HUES48 (cell line): ENCODE data around the gene PFDN2.

ENCODE experiments used
- H3K27ac ChIP-seq: one replicate; pipeline ENCODE4 v1.7.0; 2013; ENCODE audit warnings: low read depth, low read length, inconsistent platforms
- H3K27me3 ChIP-seq: 2 replicates; pipeline ENCODE4 v1.6.1; 2013; ENCODE audit warnings: mild to moderate bottlenecking, low read length; ENCODE audit not compliant: control insufficient read depth, insufficient read depth
- H3K36me3 ChIP-seq: 2 replicates; pipeline ENCODE4 v1.6.1; 2013; ENCODE audit warnings: low read length; ENCODE audit not compliant: control insufficient read depth, insufficient read depth
- H3K4me1 ChIP-seq: 2 replicates; pipeline ENCODE4 v1.6.1; 2013; ENCODE audit warnings: mild to moderate bottlenecking, low read length; ENCODE audit not compliant: control insufficient read depth, insufficient read depth
- H3K4me3 ChIP-seq: 2 replicates; pipeline ENCODE4 v1.5.1; 2013; ENCODE audit warnings: mild to moderate bottlenecking, low read depth, low read length
- H3K9ac ChIP-seq: 2 replicates; pipeline ENCODE4 v1.6.1; 2013; ENCODE audit warnings: mild to moderate bottlenecking, low read depth, low read length, moderate library complexity
- H3K9me3 ChIP-seq: 2 replicates; pipeline ENCODE4 v1.6.1; 2013; ENCODE audit warnings: low read length; ENCODE audit not compliant: control insufficient read depth, insufficient read depth

Gene PFDN2

DNA sequence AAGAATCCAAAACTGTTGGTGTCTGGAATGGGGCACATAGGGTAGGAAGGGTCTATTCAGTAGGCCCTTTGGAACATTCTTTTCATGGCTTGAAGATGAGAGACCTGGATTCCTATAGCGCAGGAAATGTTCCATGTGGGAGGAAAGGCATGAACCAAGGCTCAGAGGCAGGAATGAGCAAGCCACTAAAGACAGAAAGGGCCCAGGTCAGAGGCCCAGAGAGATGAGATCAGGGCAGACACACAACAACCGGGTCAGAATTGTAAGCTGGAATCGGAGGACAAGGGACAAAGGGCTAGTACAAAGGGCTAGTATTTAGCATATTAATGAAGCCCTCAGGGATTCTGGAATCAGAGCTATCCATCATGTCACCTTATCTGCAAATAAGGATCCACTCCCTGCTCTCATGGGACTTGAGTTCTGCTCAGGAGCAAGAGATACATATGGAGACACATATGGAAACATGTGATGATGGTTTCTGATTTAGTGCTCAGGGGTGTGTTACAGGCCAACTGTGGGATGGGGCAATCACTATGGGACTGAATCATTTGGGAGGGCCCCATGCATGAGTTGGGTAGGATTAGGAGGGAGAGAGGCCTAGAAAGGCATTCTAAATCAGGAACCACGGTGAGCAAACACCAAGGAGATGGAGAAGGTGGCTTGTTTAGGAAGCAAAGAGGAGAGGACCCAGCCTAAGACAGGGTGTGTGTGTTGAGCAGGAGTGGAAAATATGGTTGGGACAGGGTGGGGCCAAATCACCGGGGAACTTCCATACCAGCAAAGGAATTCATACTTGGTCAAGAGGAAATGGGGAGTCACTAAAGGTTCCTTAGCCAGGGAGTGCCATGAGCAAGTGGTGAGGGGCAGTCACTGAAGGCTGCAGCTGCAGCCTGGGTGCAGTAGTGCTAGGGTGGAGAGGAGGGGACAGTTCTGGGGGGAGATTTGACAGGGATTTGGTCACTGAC is 37.1 kb downstream of the PFDN2 start:
- Histone ChIP-seq H3K36me3 (no peaks in the 10 kb centered on the region), H3K4me3 (no peak overlapping the region), H3K27ac (no peak overlapping the region), H3K4me1 (0 out of 2 replicates have a peak, but pooled peaks cover 4% of the 10 kb centered on the region), H3K9me3 (no peaks in the 10 kb centered on the region), H3K27me3 (no peaks in the 10 kb centered on the region), H3K9ac (no peak overlapping the region)

DNA sequence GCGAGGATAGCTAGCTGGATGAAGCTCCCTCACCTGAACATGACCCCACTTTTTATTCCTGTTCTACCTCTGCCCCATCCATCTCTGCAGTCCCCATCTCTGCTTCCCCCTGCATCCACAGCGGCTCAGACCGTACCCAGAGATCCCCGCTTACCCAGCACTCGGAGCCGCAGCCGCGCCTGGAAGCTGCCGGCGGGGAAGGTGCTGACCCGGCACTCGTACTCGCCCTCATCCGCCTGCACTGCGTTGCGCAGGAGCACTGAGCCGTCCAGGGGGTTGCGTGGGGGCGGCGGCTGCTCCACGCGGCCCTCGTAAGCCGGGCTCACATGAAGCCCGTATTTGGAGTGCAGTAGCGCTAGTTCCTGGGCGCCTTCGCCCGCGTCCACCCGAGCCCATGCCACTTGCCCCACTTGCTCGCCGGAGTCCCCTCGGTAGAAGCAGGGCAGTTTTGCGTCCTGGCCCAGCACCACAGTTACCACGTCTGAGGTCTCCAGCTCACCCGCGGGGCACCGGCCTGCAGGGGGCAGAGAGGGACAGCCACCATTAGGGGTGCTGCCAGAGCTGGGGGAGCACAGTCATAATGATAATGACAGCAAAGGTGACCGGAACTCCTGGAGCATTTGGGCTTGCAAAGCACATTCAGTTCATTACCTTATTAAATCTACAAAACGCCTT is 38.3 kb downstream of the PFDN2 start:
- Histone ChIP-seq H3K36me3 (no peaks in the 10 kb centered on the region), H3K27me3 (no peaks in the 10 kb centered on the region), H3K4me1 (0 out of 2 replicates have a peak, but pooled peaks cover 4% of the 10 kb centered on the region), H3K9me3 (no peaks in the 10 kb centered on the region), H3K4me3 (no peak overlapping the region), H3K27ac (no peak overlapping the region), H3K9ac (no peak overlapping the region)

DNA sequence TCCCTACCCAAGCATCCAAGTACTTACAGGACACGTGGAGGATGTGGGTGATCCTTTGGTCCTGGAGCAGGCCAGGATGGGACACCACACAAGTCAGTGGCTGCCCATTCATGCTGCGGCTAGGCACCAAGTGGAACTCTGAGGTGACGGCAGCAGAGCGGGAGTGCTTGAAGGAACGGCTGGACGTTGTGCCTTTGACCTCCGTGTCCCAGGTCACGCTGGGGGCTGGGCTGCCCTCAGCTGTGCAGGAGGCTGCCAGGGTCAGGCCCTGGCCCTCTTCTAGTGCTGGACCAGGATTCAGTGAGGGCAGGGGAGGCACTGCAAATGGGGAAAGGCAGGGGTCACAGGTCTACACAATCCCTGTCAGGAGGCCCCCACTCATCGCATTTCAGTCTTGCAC is 40.4 kb downstream of the PFDN2 start:
- no peaks in the 10 kb centered on the region for H3K36me3 ChIP-seq
- no peak overlapping the region for H3K27ac ChIP-seq
- H3K4me1 ChIP-seq, result no peaks in the 10 kb centered on the region
- no peak overlapping the region for H3K4me3 ChIP-seq
- H3K27me3 ChIP-seq, result no peaks in the 10 kb centered on the region
- no peak overlapping the region for H3K9ac ChIP-seq
- H3K9me3 ChIP-seq, result no peaks in the 10 kb centered on the region

DNA sequence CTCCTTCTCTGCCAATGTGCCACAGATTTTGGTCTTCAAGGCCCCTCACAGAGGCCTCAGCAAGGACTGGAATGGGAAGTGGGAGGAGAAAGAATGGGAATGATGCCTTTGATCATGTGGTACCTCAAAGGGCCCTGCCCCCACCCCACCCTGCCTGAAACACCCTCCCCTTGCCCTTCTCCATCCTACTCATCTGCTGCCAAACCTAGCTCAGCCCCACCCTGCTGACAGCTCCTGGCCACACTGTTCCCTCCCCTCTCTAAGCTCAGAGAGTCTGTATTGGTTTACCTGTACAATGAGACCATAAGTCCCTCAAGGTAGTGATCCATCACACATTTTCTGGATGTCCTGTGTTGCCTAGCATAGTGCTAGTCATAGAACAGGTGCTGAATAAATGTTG is 41.4 kb downstream of the PFDN2 start:
- Histone ChIP-seq H3K27ac (no peak overlapping the region), H3K4me1 (no peaks in the 10 kb centered on the region), H3K36me3 (no peaks in the 10 kb centered on the region), H3K9ac (no peak overlapping the region), H3K4me3 (no peak overlapping the region), H3K9me3 (no peaks in the 10 kb centered on the region), H3K27me3 (no peaks in the 10 kb centered on the region)

DNA sequence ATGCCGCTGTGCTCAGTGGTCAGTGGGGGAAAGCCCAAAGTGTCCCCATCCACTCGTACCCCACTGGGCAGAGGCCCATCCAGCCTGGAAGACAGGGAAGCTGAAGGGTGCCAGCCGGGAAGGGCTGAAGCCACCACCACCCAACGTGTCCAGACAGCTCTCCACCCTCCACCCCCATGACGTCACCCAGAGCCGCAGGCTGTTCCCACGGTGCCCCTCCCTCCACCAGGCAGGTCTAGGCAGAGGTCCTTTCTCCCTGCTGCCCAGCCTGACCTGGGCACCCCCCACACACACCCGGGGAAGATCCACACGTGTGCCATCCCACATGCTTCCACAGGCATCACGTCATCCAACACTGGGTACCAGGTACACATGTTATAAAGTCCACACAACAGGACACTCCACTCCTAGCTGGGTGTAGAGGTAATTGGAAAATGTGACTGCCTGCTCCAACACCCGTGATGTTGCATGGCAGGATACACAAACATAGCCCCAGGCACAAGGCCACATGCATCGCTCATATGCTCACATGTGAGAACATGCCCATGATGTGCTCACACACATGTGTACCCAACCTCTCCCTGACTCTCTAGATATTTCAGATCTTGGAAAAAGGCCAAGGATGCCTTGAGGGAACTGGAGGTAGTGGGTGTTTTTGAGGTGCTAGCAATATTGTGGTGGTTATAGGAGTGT is 43.0 kb downstream of the PFDN2 start:
- Histone ChIP-seq H3K9me3 (no peaks in the 10 kb centered on the region), H3K4me3 (no peak overlapping the region), H3K4me1 (no peaks in the 10 kb centered on the region), H3K27me3 (no peaks in the 10 kb centered on the region), H3K27ac (no peak overlapping the region), H3K9ac (no peak overlapping the region), H3K36me3 (no peaks in the 10 kb centered on the region)

DNA sequence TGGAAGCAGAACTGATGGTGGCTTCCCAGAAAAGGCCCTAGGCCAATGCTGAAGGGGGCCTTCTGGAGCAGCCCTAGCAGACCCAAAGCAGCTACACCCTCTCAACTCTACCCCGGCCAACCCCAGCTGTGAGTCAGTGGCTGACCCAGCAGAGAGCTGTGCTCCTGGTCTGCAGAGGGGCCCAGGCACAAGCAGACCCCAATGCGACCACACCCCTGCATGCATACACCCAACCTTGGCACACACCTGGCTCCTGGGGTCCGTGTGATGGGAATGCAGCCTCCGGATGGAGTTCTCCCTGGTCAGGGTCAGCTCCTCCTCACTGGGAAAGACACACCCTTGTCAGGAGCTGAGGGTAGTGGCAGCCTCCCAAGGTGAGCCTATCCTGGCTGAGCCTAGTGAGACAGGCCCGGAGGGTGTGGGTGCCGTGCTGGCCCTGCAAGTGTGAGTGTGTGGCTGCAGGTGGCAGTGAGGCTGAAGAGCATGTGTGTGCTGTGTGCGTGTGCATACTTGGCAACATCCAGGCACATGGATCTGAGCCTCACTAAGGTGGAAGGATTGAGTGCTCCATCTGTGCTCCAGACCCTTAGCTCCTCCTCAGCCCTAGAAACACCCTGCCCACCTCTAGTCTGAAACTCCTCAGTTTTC is 44.2 kb downstream of the PFDN2 start:
- H3K4me3 ChIP-seq, result no peak overlapping the region
- H3K36me3 ChIP-seq, result no peaks in the 10 kb centered on the region
- H3K27me3 ChIP-seq, result no peaks in the 10 kb centered on the region
- no peak overlapping the region for H3K9ac ChIP-seq
- H3K27ac ChIP-seq, result no peak overlapping the region
- no peaks in the 10 kb centered on the region for H3K9me3 ChIP-seq
- no peaks in the 10 kb centered on the region for H3K4me1 ChIP-seq

DNA sequence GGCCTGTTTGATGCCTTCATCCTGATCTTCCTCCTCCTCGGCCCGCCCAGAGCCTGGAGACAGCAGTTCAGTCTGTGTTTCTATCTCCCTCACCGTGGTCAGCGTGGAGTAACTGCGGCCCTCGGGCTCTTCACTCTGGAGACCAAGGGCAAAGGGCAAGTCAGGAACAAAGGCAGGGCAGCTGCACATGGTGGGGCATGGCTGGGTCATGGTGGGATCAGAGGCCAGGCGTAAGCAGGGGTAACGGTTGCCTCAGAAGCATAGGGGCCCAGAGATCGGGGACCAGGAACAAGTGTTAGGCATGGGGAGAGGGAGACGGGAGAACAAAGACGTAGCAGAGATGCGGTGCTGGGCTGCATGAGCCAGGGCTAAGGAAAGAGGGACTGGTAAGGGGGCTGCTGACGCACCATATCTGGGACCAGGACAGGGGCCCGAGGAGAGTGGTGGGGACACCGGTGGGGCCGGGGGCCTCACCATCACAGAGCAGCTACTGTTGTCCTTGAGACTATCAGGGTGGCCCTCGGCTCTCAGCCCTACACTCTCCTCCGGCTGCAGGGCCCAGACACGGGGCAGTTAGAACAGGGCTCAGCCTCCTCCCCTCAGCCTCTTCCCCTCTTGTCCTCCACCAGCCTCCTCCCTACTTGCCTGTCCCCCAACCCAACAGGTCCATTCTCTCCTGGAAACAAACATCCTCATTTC is 44.9 kb downstream of the PFDN2 start:
- Histone ChIP-seq H3K9ac (no peak overlapping the region), H3K4me1 (no peaks in the 10 kb centered on the region), H3K4me3 (no peak overlapping the region), H3K27ac (no peak overlapping the region), H3K27me3 (no peaks in the 10 kb centered on the region), H3K36me3 (no peaks in the 10 kb centered on the region), H3K9me3 (no peaks in the 10 kb centered on the region)

DNA sequence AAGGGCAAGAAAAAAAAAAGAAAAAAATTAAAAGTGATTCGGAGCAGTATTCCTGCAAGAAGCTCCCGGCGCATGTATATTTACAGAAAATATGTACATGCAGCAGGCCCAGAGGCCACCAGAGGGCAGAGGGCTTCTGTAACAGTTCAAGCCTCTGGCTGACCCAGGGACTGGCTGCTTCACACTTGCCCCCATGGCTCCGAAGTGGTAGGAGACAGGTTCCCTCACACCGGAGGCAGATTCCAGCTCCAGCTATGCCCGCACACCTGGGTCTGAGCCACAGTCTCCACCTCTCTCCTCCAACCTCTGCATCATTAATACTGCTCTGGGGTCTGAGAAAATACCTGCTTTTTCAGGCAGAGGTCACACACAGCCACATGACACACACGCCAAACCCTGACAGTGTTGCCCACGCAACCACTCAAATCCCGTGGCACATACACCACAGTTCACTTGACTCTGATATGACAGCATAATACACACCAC is 45.9 kb downstream of the PFDN2 start:
- Histone ChIP-seq H3K36me3 (no peaks in the 10 kb centered on the region), H3K9me3 (no peaks in the 10 kb centered on the region), H3K4me3 (no peak overlapping the region), H3K27me3 (no peaks in the 10 kb centered on the region), H3K27ac (no peak overlapping the region), H3K9ac (no peak overlapping the region), H3K4me1 (no peaks in the 10 kb centered on the region)

DNA sequence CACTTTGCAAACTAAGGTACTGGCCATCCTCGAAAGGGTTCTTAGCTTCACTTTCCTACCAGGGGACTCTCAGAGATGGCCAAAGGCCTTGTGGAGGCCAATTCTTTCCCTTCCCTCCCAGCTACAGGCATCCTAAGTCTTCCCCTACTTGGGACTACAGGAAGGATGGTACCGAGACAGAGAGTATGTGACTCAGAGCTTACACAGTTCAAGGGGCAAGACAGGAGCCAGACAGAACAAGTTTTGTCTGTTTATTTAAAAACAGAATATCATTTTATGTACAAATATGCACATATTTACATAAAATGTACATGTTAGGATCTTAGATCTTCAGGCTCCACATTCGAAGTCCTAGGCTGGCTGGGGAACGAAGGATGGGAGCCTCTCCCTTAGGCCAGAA is 47.1 kb downstream of the PFDN2 start:
- Histone ChIP-seq H3K4me3 (no peak overlapping the region), H3K27me3 (no peaks in the 10 kb centered on the region), H3K9me3 (no peaks in the 10 kb centered on the region), H3K36me3 (no peaks in the 10 kb centered on the region), H3K9ac (no peak overlapping the region), H3K27ac (no peak overlapping the region), H3K4me1 (no peaks in the 10 kb centered on the region)

DNA sequence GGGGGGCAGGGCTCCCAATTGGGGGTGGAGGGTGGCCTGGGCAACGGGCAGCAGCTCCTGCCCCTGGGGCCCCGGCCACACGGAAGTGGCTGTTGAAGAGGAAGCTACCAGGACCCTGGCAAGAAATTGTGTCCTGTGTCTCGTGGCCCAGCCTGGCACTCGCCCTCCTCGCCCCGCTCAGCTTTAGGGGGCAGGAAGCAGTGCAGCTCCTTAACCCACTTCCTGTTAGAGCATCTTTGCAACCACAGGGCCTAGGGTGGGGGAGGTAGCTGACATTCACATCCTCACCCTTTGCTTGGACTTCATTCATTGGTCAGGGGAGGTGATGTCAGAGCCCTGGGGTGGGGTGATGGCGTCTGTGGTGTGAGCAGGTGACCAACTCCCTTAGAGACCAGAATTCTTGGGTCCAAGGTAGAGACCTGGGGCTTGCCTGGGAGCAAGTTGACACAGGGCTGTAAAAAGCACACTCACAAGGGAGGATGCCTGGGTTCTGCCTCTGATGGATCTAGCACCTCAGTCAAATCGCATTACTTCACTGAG is 48.0 kb downstream of the PFDN2 start, which contains the start of gene ARHGAP30:
Gene ARHGAP30, minus strand, starts transcription at position 161 of the 540 bp plus-strand sequence. CDS start 267 bp downstream, outside the sequence.
- Histone ChIP-seq H3K4me1 (no peaks in the 10 kb centered on the region), H3K9ac (no peak within 1 kb of the TSS), H3K9me3 (no peaks in the 10 kb centered on the region), H3K4me3 (no peak within 1 kb of the TSS), H3K27ac (no peak within 1 kb of the TSS), H3K36me3 (no peaks in the 10 kb centered on the region), H3K27me3 (no peaks in the 10 kb centered on the region)
